ENCODE measurements around the gene AKAP13.

AKAP13 gene

DNA sequence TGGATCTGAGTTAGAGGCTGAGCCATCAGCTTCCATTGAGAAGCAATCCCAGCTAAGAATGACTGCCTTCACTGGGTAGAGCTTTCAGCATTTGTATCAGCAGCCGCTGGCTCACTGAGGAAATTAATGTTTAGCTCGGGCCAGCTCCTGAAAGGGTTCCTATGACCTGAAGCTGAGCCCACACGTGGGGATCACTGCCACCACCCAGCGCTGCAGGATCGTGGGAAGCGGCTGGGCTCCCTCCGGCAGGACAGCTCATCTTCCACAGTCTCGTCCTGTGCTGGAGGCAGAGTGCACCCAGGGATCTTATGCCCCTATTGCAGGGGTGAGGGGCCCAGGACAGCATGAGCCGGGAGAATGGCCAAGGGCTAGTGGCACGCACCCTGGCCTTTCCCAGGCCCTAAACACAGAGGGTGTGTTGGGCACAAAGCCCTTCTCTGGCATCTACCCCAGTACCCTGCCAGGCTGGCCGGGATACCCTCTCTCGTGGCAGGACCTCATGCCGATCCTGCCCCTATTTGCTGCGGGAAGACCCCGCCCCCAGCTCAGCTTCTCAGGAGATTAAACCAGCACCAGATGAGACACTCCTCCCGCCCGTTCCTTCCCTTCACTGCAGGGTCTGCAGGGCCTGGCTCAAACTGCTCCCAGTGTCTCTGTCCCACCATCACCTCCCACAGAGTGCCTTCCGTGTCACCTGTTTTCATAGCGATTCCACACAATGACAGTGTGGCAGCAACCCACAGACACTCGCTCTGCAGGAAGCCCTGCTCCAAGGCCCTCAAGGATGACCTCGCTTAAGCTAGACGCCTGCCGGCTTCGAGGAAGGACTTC is 385.8 kb downstream of the AKAP13 start:
- H3K27ac ChIP-seq = no peak overlapping the region
- TF ChIP-seq, protein P1, sequence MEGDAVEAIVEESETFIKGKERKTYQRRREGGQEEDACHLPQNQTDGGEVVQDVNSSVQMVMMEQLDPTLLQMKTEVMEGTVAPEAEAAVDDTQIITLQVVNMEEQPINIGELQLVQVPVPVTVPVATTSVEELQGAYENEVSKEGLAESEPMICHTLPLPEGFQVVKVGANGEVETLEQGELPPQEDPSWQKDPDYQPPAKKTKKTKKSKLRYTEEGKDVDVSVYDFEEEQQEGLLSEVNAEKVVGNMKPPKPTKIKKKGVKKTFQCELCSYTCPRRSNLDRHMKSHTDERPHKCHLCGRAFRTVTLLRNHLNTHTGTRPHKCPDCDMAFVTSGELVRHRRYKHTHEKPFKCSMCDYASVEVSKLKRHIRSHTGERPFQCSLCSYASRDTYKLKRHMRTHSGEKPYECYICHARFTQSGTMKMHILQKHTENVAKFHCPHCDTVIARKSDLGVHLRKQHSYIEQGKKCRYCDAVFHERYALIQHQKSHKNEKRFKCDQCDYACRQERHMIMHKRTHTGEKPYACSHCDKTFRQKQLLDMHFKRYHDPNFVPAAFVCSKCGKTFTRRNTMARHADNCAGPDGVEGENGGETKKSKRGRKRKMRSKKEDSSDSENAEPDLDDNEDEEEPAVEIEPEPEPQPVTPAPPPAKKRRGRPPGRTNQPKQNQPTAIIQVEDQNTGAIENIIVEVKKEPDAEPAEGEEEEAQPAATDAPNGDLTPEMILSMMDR (IDR thresholded peaks at IDR 0.05) = no peak
- TF ChIP-seq ZFX (IDR thresholded peaks at IDR 0.05; ENCODE audit: borderline replicate concordance) = no peak

DNA sequence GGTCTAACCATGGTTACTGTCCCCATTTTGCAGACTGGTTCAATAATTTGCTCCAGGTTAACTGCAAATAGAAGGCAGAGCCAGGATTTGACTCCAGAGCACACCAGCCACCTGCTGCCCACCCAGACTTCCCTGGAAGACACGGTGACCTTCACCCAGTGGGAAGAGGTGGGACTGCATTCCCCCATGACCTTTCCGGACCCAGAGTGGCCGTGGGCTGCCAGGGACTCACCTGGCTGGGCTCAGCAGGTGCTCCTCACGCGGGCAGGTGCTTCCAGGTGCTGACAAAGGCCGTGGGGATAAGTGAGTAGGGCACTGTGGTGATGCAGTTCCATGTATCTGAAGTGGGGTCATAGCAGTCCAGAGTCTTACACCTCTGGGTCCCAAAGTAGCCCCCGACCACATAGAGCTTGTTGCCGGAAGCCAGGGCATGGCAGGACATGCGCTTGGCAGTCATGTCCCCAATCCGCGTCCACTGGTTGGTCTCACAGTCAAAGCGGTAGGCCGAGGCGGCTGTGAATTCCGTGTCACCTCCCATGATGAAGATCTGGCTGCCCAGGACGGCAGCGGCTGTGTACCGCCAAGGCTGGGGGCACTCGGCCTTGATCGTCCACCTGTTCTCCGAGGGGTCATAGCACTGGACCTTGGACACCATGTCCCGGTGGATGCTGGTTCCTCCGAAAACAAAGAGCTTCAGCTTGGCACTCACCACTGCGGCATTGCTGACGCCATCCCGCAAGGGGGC is 387.6 kb downstream of the AKAP13 start:
- TF ChIP-seq, protein P1 (IDR thresholded peaks at IDR 0.05) = no peak
- no peak overlapping the region for H3K27ac ChIP-seq

DNA sequence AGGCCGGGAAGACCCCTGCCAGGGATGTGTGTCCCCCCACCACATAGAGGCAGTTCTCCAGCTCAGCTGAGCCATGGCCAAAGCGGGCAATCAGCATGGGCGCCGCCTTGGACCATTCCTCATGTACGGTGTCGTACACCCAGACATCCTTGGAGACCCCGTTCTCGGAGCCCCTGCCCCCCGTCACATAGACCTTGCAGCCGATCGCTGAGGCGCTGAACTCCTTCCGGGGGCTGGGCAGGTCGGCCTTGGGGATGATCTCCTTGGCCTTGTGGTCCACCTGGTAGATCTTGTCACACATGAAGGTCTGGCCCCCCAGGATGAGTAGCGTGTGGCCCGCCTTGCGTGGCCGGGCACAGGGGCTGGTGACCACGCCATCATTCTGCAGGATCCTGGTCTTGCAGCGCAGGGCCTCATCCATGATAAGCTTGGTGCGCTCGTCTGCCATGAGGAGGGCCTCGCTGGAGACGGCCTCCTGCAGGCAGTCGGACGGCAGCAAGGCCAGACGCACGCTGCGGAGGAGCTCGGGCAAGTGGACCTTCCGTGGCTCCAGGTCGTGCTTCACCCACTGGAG is 388.3 kb downstream of the AKAP13 start:
- no peak for TF ChIP-seq ZFX (IDR thresholded peaks at IDR 0.05; ENCODE audit: borderline replicate concordance)
- TF ChIP-seq, protein P1 (IDR thresholded peaks at IDR 0.05) = no peak
- H3K27ac ChIP-seq = no peak overlapping the region

DNA sequence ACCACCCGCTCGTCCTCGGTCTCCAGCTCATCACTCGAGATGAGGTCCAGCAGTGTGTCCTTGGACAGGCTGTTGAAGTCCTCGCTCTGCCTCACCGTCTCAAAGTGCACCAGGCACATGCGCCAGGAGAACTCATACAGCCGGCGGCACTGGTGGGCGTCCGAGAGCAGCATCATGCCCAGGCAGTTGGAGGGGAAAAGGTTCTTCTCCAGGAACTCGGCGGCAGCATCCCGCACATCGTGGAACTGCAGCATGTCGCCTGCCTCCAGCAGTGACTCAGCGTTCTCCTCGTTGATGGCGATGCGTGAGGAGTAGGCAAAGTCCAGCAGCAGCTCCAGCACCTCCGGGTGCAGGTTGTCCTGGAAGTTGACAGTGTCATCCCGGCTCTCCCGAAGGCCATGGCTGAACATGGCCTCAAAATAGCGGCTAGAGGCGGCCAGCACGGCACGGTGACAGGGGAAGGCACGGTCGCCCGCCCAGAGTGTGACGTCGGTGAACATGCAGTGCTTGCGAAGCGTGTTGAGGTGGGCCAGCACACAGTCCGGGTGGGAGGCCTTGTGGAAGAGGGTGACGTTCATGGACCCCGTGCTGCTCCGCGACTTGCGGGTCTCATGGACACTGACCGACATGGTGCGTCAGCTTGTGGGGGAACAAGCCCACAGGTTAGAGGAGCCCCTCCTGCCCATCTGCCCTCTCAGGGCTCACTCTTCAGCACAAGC is 388.9 kb downstream of the AKAP13 start:
- H3K27ac ChIP-seq = no peak overlapping the region
- no peak for TF ChIP-seq ZFX (IDR thresholded peaks at IDR 0.05; ENCODE audit: borderline replicate concordance)
- TF ChIP-seq, protein P1 (IDR thresholded peaks at IDR 0.05) = no peak

DNA sequence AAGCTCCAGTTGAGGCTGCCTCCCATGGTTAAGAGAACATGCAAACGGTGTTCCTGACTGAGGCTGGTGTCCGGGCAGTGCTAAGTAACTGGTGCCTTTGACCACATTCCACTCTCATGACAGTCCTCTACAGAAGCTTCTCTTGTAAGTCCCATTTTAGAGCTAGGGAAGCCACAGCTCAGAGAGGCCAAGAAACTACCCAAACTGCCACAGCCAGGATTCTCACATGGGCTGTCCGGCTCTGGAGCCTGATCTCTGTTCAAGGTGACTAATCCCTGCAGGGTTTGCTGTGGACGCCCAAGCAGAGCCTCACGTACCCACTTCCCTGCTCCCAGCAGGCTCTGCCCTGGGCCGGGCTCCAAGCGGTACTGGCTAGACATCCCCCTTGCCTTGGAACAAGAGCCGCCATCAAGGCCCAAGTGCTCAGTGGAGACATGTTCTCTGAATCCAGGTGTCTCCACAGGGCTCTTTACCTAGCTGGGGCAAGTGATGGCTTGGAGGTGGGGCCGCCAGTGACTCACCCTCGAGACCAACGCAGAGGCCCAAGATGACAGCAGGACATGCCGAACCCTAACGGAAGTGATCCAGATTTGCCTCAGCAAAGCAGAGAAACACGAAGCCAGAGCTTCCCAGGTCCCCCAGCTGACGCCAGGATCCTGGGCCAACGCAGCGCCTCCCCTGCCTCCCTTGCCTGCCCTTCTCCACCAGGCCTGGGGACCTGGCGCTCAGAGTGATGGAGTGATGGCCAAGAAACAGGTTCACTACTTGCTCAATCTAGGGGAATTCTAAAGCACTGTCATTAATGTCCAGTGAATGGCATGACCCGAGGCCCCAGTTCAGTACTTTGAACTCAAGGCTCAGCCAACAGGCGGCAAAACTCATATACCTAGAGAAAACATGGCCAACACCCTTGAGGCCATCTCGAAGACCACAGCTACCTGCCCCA is 390.0 kb downstream of the AKAP13 start:
- no peak overlapping the region for H3K27ac ChIP-seq
- TF ChIP-seq ZFX (IDR thresholded peaks at IDR 0.05; ENCODE audit: borderline replicate concordance) = no peak
- TF ChIP-seq, protein P1 (IDR thresholded peaks at IDR 0.05) = no peak

DNA sequence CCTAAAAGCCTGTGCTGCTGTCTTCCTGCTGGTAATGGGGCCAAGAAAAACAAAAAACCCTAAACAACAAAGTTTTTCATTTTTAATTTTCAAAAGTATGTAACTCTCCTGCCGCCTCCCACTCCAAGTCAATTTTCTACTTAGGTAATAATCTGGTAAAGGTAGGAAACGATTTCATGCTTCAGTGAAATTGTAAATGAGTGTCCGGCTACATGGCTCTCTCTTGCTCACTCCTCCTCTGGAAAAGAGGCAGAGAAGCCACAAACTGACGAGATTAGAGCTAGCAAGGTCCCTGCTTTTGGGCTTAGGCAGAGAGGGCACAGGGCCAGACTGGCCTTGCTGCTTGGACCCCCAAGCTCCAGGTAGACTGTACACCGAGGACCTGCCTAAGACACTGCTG is 390.9 kb downstream of the AKAP13 start:
- no peak overlapping the region for H3K27ac ChIP-seq
- TF ChIP-seq, protein P1 (IDR thresholded peaks at IDR 0.05) = no peak
- no peak for TF ChIP-seq ZFX (IDR thresholded peaks at IDR 0.05; ENCODE audit: borderline replicate concordance)

Data from 22Rv1 (cell line).